Kidney (tissue), 14 donors: ENCODE measurements around the gene RAD21L1. TPM values are rescaled to one million over a fixed set of nuclear protein-coding genes. Genes with fewer than 3 reads are reported as not detected.
A peak's percentile ranks its signal among the peaks of the same experiment; 100 is the strongest.

Source experiments
- DNase-seq, 5 donors: peaks; one replicate each; pipeline ENCODE4 v3.0.0-alpha.2; 2013 to 2020
- FAIRE-seq: peaks from 2 replicates; lab custom pipeline; 2012; peaks lifted over from hg19 to GRCh38; lab: Jason Lieb, UNC
- H3K27ac ChIP-seq, 2 donors: one replicate each; pipeline ENCODE4 v1.7.0; 2013; ENCODE audit warnings: low read depth in 2 of 2, low read length in 2 of 2, inconsistent platforms in 1 of 2
- H3K27me3 ChIP-seq: one replicate; pipeline ENCODE4 v1.7.1; 2013; ENCODE audit warnings: low read length, inconsistent platforms; ENCODE audit not compliant: control insufficient read depth, insufficient read depth
- H3K36me3 ChIP-seq, 3 donors: one replicate each; pipeline versions ENCODE4 v1.7.0 to v1.7.1; 2013; ENCODE audit warnings: low read length in 3 of 3, control low read depth in 1 of 3, inconsistent platforms in 1 of 3; ENCODE audit not compliant: insufficient read depth in 3 of 3, control insufficient read depth in 2 of 3
- H3K4me1 ChIP-seq, 3 donors: one replicate each; pipeline versions ENCODE4 v1.7.0 to v1.7.1; 2013; ENCODE audit warnings: low read length in 3 of 3, inconsistent platforms in 1 of 3, low read depth in 1 of 3; ENCODE audit not compliant: control insufficient read depth in 2 of 3, insufficient read depth in 2 of 3
- H3K4me3 ChIP-seq, 3 donors: one replicate each; pipeline versions ENCODE4 v1.7.0 to v1.8.1; 2013; ENCODE audit warnings: low read length in 3 of 3, control low read depth in 1 of 3, inconsistent platforms in 1 of 3
- H3K9ac ChIP-seq, 3 donors: one replicate each; pipeline versions ENCODE4 v1.7.0 to v1.7.1; 2013; ENCODE audit warnings: low read length in 3 of 3, control low read depth in 1 of 3, inconsistent platforms in 1 of 3
- H3K9me3 ChIP-seq, 3 donors: one replicate each; pipeline versions ENCODE4 v1.7.0 to v1.7.1; 2013; ENCODE audit warnings: low read length in 3 of 3, control low read depth in 1 of 3, inconsistent platforms in 1 of 3; ENCODE audit not compliant: control insufficient read depth in 2 of 3, insufficient read depth in 1 of 3
- CTCF ChIP-seq: IDR thresholded peaks from 3 replicates; pipeline ENCODE4 v1.5.1; 2012; ENCODE audit warnings: mild to moderate bottlenecking, moderate library complexity, borderline replicate concordance; ENCODE audit not compliant: insufficient read depth; ENCODE audit errors: extremely low read depth
- intact Hi-C: fragments of 100-400 bp; cut with DNase I; formaldehyde crosslinking; loops from one replicate; pipeline ENCODE4 v1.11.1; 2022
- polyA plus RNA-seq: library from polyadenylated mRNA; stranded (reverse); fragments of 350-450 nt; fragmentation: Illumina TruSeq; extraction: RNeasy Lipid Tissue Mini Kit (QIAGEN cat#74804); gene quantifications from one replicate; pipeline ENCODE4 v1.2.3, GENCODE V29; 2014; ENCODE audit warnings: low read depth, low replicate concordance; ENCODE audit not compliant: insufficient read depth
- total RNA-seq: library from RNA; stranded (reverse); fragmentation: NEBNext Ultra II Directional; extraction: Animal tissue kit (Norgen Biotek cat#: 25700); gene quantifications from one replicate; pipeline ENCODE4 v1.2.1, GENCODE V29; 2021
- donor health status: control.
- donor health status: control.
- donor health status: control.
- donor health status: control.
- donor health status: control.
- donor health status: DM: yes; HTN: yes; CAD: no.
- donor health status: Normal renal cell carcinoma (clear cell type).

RAD21L1 gene
- total and polyA plus RNA-seq, 2 donors from 2014 or later, result not detected

GRCh38 chr20:1273366-1273765, 47.5 kb downstream of the RAD21L1 start:
- H3K36me3 ChIP-seq, result no peaks in the 10 kb centered on the region
- DNase-seq (peak in 2 of 5 donors; percentile 17 to 21), FAIRE-seq (no peak)
- no peaks in the 10 kb centered on the region for H3K27me3 ChIP-seq
- H3K4me1 ChIP-seq, result no peaks in the 10 kb centered on the region
- H3K4me3 ChIP-seq, result no peak overlapping the region
- intact Hi-C loops, result no loop called here
- TF ChIP-seq CTCF, result no peak
- H3K9ac ChIP-seq, result no peak overlapping the region
- no peak overlapping the region for H3K27ac ChIP-seq
- no peaks in the 10 kb centered on the region for H3K9me3 ChIP-seq

- Histone ChIP-seq H3K27ac (no peak overlapping the region), H3K27me3 (no peaks in the 10 kb centered on the region), H3K36me3 (no peaks in the 10 kb centered on the region), H3K9me3 (no peaks in the 10 kb centered on the region), H3K4me1 (no peaks in the 10 kb centered on the region), H3K4me3 (no peak overlapping the region), H3K9ac (no peak overlapping the region)
- DNase-seq, result no peak
- no peak for FAIRE-seq
- no peak for TF ChIP-seq CTCF
- intact Hi-C loops, result no loop called here
These were observed 48.9 kb downstream of the RAD21L1 start for GRCh38 chr20:1274485-1275311.

GRCh38 chr20:1275919-1276318, 50.1 kb downstream of the RAD21L1 start:
- H3K9ac ChIP-seq, result no peak overlapping the region
- TF ChIP-seq CTCF, result no peak
- no peak overlapping the region for H3K27ac ChIP-seq
- no peaks in the 10 kb centered on the region for H3K36me3 ChIP-seq
- intact Hi-C loops, result no loop called here
- H3K27me3 ChIP-seq, result no peaks in the 10 kb centered on the region
- FAIRE-seq (no peak), DNase-seq (no peak)
- H3K4me1 ChIP-seq, result no peaks in the 10 kb centered on the region
- no peaks in the 10 kb centered on the region for H3K9me3 ChIP-seq
- no peak overlapping the region for H3K4me3 ChIP-seq
